HG02870 (cell line): ENCODE measurements around the gene MAML2.

Source experiments
- ATAC-seq: cut with Tn5 transposase; IDR thresholded peaks from one replicate; pipeline ENCODE4 v1.9.1; 2021; ENCODE audit warnings: mild to moderate bottlenecking, moderate library complexity; ENCODE audit not compliant: unreplicated experiment

The MAML2 gene

DNA sequence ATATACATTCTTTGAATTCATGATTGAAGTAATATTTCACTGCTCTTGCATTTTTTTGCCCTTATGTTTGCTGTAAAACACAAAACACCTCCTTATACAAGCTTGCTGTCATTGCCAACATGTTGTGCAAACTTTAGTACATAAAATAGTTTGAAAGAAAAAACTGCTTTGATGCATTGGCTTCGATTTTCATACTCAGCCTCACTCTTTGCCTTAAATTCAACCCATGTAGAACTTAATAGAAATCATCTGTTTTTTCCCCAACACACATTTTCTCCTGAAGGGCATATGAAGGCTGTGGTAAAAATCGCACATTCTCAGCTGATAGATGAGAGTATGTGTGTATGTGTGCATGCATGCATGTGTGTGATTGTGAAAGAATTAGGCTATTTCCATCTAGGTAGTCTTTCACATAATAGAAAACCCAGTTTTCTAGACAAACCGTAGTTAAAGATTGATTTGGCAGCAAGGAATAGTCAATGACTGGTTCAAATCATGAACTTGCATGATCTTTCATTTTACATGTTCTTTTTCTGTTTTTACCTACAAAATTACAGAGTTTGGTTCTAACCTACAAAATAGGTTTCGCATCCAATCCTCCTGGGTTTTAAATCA lies 346.3 kb downstream of the MAML2 start:
- ATAC-seq: no peak

GRCh38 chr11:95994329-95994728 lies 348.7 kb downstream of the MAML2 start:
- ATAC-seq: no peak

- no peak for ATAC-seq
These were observed 349.3 kb downstream of the MAML2 start for GRCh38 chr11:95993438-95994298.

GRCh38 chr11:95991545-95991944 lies 351.4 kb downstream of the MAML2 start:
- no peak for ATAC-seq

DNA sequence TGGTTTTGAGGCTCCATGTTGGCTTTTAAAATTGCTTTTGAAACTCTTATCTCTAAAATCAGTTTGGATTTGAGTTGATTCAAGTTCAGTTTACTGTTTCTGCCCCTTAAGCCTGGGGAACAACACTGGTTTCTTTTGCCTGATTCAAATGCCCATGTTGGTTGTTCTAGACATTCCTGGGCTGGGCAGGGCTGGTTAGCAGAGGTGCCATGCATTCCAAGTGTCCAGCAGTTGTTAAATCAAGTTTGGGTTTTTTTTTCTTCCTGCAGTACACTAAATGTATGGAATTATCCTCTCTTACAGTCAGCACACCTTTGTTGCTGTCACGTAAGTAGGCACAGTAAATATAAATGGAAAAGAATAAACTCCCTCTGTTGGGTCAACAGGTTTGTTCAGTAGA lies 351.9 kb downstream of the MAML2 start:
- ATAC-seq: no peak

- no peak for ATAC-seq
These were observed 353.2 kb downstream of the MAML2 start for GRCh38 chr11:95989780-95990179.

GRCh38 chr11:95989076-95989605 lies 353.9 kb downstream of the MAML2 start:
- no peak for ATAC-seq

DNA sequence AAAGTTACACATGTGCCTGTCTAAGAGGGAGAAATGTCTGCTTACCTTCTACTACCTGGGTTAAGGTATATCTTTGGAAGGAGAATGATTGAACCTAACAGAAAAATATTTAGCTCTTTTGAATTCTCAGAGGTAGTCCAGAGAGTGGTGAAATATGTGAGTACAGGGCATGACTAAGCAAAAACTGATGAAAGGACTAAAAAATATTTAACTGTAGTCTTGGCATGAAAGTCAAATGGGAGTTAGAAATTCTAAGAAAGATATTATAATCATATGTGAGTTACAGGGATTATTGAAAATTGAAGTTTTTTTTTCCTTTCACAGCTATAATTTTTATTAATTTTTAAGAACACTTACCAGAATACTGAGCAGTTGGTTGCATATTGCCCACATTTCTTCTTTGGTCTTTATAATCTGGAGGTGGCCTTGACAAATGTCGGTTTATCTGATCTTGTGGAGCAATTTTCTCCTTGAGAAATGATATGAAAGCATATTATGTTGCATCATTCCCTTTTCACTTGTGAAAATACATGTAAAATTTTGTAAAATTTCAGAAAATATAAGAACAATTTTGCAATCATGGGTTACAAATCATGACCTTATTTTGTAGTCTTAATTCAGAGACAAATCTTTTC lies 357.7 kb downstream of the MAML2 start:
- no peak for ATAC-seq

GRCh38 chr11:95984072-95984471 lies 358.9 kb downstream of the MAML2 start:
- no peak for ATAC-seq

DNA sequence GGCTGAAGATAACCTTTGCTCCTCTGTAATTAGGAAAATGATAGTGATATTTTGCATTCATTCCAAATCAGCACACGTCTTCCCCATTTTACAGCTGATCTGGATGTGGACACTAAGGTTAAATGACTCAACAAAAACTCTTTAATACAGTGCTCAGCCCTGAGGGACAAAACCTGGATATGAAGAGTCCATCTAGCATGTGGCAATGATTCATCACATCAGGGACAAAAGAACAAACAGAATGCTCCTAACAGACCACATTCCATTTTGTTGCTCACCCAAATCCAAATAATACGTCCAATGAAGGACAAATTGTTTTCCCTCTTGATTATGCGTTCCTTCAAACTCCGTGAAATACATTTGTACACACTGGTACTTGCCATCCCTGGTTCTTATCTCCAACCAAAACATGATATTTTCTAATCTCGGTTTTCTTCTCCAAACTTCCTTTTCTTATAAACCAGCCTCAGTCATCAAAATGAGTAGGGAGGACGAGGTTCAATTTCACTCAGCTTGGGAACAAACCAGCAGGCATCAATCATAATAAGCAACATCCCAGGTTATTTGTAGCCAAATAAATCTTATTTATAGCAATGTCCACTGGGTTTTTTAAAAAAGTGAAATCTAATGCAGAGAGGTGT lies 365.3 kb downstream of the MAML2 start:
- no peak for ATAC-seq

- no peak for ATAC-seq
These were observed 366.4 kb downstream of the MAML2 start for GRCh38 chr11:95976550-95976949.

DNA sequence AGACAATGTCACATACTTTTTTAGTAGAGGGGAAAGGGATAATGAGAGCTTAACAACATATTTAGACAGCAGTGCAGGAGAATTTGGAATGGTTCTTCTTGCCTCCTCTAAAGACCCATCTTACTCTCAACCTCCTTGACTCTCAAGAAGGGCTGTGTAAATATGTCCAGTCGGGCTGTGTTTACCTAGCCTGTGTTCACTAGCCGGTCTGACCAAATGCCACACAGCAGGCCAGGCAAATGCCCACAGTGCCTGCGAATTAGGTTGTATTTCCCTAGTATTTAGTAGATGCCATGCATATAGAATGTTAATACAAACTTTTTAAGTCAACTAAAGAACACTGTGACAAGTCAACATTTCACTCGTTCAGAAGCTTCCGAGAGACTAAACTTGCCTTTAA lies 367.7 kb downstream of the MAML2 start:
- no peak for ATAC-seq

GRCh38 chr11:95972060-95972459 lies 370.9 kb downstream of the MAML2 start:
- ATAC-seq: no peak

DNA sequence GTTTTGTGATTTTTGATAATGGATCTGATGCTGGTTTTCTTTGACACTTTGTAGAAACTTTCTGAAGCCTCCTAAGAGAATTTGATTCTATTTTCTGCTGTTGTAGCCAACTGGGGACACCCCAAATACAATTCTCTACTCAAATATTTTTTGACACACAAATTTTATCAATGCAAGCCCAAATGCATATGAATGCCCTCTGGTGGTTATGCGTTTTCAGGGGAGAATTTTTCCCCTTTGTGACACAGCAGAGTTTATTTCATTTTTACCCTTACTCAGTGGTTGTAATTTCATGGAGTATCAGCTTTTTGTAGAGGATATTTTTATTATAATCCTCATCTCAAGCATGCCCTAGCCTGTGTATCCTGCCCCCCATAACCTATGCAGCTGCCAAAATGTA lies 374.4 kb downstream of the MAML2 start:
- no peak for ATAC-seq

DNA sequence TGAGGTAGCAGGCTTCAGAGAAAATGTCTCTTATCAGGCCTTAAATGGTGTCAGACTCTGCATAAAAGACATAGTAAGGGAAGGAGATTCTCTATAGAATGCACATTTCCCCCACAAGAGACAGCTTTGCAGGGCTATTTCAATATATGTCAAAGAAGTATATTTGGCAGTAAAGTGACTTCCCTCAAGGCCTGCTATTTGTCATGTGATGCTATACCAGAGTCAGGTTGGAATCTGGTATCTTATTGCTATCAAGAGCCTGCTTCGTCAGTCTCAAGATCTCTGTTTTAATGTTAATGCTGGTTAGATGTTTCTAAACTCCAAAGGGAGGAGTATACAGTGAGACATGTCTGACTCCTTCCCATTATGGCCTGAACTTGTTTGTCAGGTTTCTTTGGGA lies 378.7 kb downstream of the MAML2 start:
- ATAC-seq: no peak

- no peak for ATAC-seq
These were observed 381.2 kb downstream of the MAML2 start for GRCh38 chr11:95961758-95962157.

GRCh38 chr11:95950905-95951304 lies 392.1 kb downstream of the MAML2 start:
- ATAC-seq: no peak

DNA sequence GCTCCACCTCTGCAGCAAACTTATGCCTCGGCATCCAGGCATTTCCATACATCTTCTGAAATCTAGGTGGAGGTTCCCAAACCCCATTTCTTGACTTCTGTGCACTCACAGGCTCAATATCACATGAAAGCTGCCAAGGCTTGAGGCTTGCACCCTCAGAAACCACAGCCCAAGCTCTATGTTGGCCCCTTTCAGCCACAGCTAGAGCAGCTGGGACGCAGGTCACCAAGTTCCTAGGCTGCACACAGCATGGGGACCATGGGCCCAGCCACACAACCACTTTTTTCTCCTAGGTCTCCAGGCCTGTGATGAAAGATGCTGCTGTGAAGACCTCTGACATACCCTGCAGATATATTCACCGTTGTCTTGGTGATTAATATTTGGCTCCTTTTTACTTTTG lies 394.4 kb downstream of the MAML2 start:
- ATAC-seq: no peak

DNA sequence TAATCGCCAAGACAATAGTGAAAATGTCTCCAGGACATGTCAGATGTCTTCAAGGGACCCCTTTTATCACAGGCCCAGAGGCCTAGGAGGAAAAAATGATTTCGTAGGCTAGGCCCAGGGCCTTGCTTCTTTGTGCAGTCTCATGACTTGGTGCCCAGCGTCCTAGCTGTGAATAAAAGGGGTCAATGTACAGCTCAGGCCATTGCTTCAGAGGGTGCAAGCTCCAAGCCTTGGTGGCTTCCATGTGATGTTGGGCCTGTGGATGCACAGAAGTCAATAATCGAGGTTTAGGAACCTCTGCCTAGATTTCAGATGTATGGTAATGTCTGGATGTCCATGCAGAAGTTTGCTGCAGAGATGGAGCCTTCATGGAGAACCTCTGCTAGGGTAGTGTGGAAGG lies 398.4 kb downstream of the MAML2 start:
- no peak for ATAC-seq

- ATAC-seq: no peak
These were observed 399.4 kb downstream of the MAML2 start for GRCh38 chr11:95943546-95943945.

GRCh38 chr11:95939091-95939490 lies 403.9 kb downstream of the MAML2 start:
- no peak for ATAC-seq
